GM12878 (cell line): ENCODE results near the gene LSM6.

Experiments
- BHLHE40 ChIP-seq, 2 experiments: fragments of 450-650 bp in 1 of 2; IDR thresholded peaks; 2 replicates each; pipeline ENCODE4 v1.6.1; 2011 to 2017; ENCODE audit warnings: low read depth in 2 of 2, borderline replicate concordance in 1 of 2, improper control_type of control experiment in 1 of 2, low read length in 1 of 2, mild to moderate bottlenecking in 1 of 2
- FOS ChIP-seq: IDR thresholded peaks from 3 replicates; pipeline ENCODE4 v1.6.1; 2011; ENCODE audit warnings: borderline replicate concordance; ENCODE audit not compliant: insufficient read length; ENCODE audit errors: extremely low read depth

DNA sequence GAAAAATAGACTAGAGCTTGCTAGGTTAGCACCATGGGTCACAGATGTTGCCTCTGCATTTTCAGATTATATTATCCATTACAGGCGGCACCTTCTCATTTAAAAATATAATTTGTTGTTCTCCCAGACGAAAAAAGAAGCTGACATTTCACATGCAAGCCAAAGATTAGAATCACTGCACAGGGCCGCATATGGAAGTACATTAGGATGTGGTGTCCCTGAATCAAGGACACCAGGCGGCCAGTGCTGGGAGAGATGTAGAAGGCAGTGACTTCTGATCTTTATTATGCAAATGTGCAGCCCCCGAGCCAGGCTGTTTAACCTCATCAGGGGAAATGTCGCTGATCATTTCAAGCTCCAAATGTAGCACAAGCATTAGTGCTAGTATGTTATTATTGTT lies 61.6 kb downstream of the LSM6 start:
- TF ChIP-seq FOS: no peak
- no peak for TF ChIP-seq BHLHE40 (IDR thresholded peaks at IDR 0.05; ENCODE audit: borderline replicate concordance in 1 of 2, low read depth in 2 of 2, low read length in 1 of 2)
